Measurements from ENCODE around the gene MAP7.

DNA sequence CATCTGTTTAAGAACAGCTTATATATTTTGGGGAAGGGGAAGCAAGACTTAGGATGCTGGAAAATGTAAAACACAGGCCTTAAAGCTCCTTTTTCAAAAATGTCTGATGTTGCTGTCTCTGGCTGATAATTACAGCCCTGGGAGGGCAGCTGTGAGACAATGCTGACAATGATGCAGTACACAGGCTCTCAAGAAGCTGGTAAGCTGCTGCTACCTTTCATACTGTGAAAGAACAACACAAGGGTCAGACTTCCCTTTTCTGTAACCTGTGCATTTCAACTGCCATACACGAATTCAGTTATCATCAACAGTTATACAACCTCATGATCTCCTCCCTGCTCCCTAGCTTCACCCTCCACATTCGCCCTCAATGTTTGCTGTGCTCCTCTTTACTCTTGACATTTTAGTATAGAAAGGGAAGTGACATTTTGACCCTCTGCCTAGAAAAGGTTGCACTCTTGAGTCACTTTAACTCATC is 25.2 kb downstream of the MAP7 start:
- TF ChIP-seq, protein P1, sequence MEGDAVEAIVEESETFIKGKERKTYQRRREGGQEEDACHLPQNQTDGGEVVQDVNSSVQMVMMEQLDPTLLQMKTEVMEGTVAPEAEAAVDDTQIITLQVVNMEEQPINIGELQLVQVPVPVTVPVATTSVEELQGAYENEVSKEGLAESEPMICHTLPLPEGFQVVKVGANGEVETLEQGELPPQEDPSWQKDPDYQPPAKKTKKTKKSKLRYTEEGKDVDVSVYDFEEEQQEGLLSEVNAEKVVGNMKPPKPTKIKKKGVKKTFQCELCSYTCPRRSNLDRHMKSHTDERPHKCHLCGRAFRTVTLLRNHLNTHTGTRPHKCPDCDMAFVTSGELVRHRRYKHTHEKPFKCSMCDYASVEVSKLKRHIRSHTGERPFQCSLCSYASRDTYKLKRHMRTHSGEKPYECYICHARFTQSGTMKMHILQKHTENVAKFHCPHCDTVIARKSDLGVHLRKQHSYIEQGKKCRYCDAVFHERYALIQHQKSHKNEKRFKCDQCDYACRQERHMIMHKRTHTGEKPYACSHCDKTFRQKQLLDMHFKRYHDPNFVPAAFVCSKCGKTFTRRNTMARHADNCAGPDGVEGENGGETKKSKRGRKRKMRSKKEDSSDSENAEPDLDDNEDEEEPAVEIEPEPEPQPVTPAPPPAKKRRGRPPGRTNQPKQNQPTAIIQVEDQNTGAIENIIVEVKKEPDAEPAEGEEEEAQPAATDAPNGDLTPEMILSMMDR (IDR thresholded peaks at IDR 0.05; ENCODE audit: extremely low read depth in 1 of 2, insufficient read depth in 1 of 2, low read depth in 1 of 2, low read length in 2 of 2) = no peak
- TF ChIP-seq POLR2A (IDR thresholded peaks at IDR 0.05; ENCODE audit: low read depth, low read length) (no peak), POLR2AphosphoS5 (IDR thresholded peaks at IDR 0.05; ENCODE audit: insufficient read depth, low read depth, low read length) (no peak), JUN (IDR thresholded peaks at IDR 0.05; ENCODE audit: borderline replicate concordance, insufficient read depth, insufficient read length, low read depth) (no peak), EZH2 (IDR thresholded peaks at IDR 0.05; ENCODE audit: borderline replicate concordance, low read depth, low read length, severe bottlenecking) (no peak), FOS (IDR thresholded peaks at IDR 0.05; ENCODE audit: borderline replicate concordance, insufficient read depth, low read length) (no peak), MYC (IDR thresholded peaks at IDR 0.05; ENCODE audit: low read depth, low read length) (no peak)
